ENCODE results near the gene HAUS7. TPM values are rescaled to one million over a fixed set of nuclear protein-coding genes. Genes with fewer than 3 reads are reported as not detected.
"Not testable (repeated sequence)": the region's sequence is repeated elsewhere in the genome, so short reads cannot be mapped to it uniquely, and the experiment has no call there.

HAUS7 gene
- polyA plus RNA-seq, 3 donors, result 9.0 to 54.8 (median 22.3) TPM

GRCh38 chrX:153407736-153408135, 62.6 kb downstream of the HAUS7 start:
- WGBS, 3 donors, result 69 to 91% (median 69%) methylated on average over 1 to 3 of the region's 3 CpGs

GRCh38 chrX:153406903-153407302, 63.5 kb downstream of the HAUS7 start:
- WGBS, 3 donors, result 84 to 85% (median 85%) methylated on average over 5 to 7 of the region's 7 CpGs
- no peak overlapping the region for H3K27ac ChIP-seq (ENCODE audit: low read depth, low read length)

More at GRCh38 chrX:153407736-153408135, 62.6 kb downstream of the HAUS7 start:
- H3K27ac ChIP-seq (ENCODE audit: low read depth, low read length), result no peak overlapping the region

GRCh38 chrX:153406011-153406410, 64.4 kb downstream of the HAUS7 start:
- 83 to 92% (median 87%) methylated on average over 9 of the region's 9 CpGs for WGBS, 3 donors

GRCh38 chrX:153405426-153405825, 65.0 kb downstream of the HAUS7 start:
- WGBS, 3 donors, result 39 to 47% (median 40%) methylated on average over 5 of the region's 5 CpGs
- no peak overlapping the region for H3K27ac ChIP-seq (ENCODE audit: low read depth, low read length)

More at GRCh38 chrX:153406011-153406410, 64.4 kb downstream of the HAUS7 start:
- no peak overlapping the region for H3K27ac ChIP-seq (ENCODE audit: low read depth, low read length)

GRCh38 chrX:153404333-153404732, 66.0 kb downstream of the HAUS7 start:
- WGBS, 3 donors, result 65 to 89% (median 80%) methylated on average over 5 of the region's 5 CpGs
- H3K27ac ChIP-seq (ENCODE audit: low read depth, low read length), result not testable (repeated sequence)

GRCh38 chrX:153401133-153401764, 69.1 kb downstream of the HAUS7 start, which contains the start of gene PNMA6E:
Gene PNMA6E, minus strand, starts transcription at chrX:153401350. Its CDS starts 2,501 bp downstream, at chrX:153398849.
- no peak within 1 kb of the TSS for H3K27ac ChIP-seq (ENCODE audit: low read depth, low read length)
- WGBS, 3 donors, result 92 to 96% (median 92%) methylated on average over 26 to 29 of the region's 29 CpGs

- H3K27ac ChIP-seq (ENCODE audit: low read depth, low read length), result no peak overlapping the region
- WGBS, 3 donors, result 70 to 79% (median 73%) methylated on average over 19 to 60 of the region's 60 CpGs
Measured at GRCh38 chrX:153400146-153401132, 69.9 kb downstream of the HAUS7 start.

- H3K27ac ChIP-seq (ENCODE audit: low read depth, low read length), result no peak overlapping the region
- WGBS, 3 donors, result 78 to 88% (median 83%) methylated on average over 16 to 17 of the region's 17 CpGs
Measured at GRCh38 chrX:153398275-153398960, 72.0 kb downstream of the HAUS7 start.

Other genes starting within 250 kb of the HAUS7 start
- gene PNMA6F, start 148.8 kb downstream of the HAUS7 start, polyA plus RNA-seq, result not detected
- gene ZNF275, start 136.4 kb downstream of the HAUS7 start, polyA plus RNA-seq, result 1 to 10 TPM; 5.3 to 7.9 (median 7.2) TPM
- not detected for gene PNMA6E, start 69.2 kb downstream of the HAUS7 start, polyA plus RNA-seq
- 1 to 10 TPM in 2 of 3 donors, under 1 TPM in 1; 0.56 to 1.2 (median 1.0) TPM for gene ZFP92, start 59.1 kb downstream of the HAUS7 start, polyA plus RNA-seq
- under 1 TPM; 0.46 to 0.90 (median 0.56) TPM for gene TREX2, start 24.5 kb downstream of the HAUS7 start, polyA plus RNA-seq
- 10 to 100 TPM; 10.4 to 58.4 (median 37.1) TPM for gene BGN, start 24.4 kb upstream of the HAUS7 start, polyA plus RNA-seq
- under 1 TPM in 1 of 3 donors, not detected in 2; 0.02 TPM for gene ATP2B3, start 47.1 kb upstream of the HAUS7 start, polyA plus RNA-seq
- gene CCNQ, start 128.6 kb upstream of the HAUS7 start, polyA plus RNA-seq, result 10 to 100 TPM; 19.3 to 26.9 (median 22.3) TPM
- 1 to 10 TPM in 1 of 3 donors, under 1 TPM in 1, not detected in 1; 0.07 to 1.0 TPM for gene DUSP9, start 176.6 kb upstream of the HAUS7 start, polyA plus RNA-seq
- 1 to 10 TPM in 2 of 3 donors, under 1 TPM in 1; 0.64 to 1.5 (median 1.5) TPM for gene PNCK, start 203.2 kb upstream of the HAUS7 start, polyA plus RNA-seq
- 10 to 100 TPM; 14.7 to 61.0 (median 20.0) TPM for gene SLC6A8, start 217.3 kb upstream of the HAUS7 start, polyA plus RNA-seq

All from adipose tissue (tissue), 3 donors.